DOHH2 (cell line): ENCODE data around the gene SLC1A2.

Experiments
- EZH2phosphoT487 ChIP-seq: fragments of 200-600 bp; sonication (generic); IDR thresholded peaks from 2 replicates; pipeline ENCODE4 v1.6.1; 2017; ENCODE audit warnings: borderline replicate concordance, mild to moderate bottlenecking, antibody characterized with exemption, low read length, moderate library complexity, mixed read lengths
- TF ChIP-seq, protein P1 (sequence below): fragments of 200-600 bp; sonication (generic); IDR thresholded peaks from one replicate; pipeline ENCODE4 v1.5.1; 2014; ENCODE audit warnings: antibody characterized with exemption, mild to moderate bottlenecking, low read depth, low read length; ENCODE audit not compliant: poor library complexity, severe bottlenecking

DNA sequence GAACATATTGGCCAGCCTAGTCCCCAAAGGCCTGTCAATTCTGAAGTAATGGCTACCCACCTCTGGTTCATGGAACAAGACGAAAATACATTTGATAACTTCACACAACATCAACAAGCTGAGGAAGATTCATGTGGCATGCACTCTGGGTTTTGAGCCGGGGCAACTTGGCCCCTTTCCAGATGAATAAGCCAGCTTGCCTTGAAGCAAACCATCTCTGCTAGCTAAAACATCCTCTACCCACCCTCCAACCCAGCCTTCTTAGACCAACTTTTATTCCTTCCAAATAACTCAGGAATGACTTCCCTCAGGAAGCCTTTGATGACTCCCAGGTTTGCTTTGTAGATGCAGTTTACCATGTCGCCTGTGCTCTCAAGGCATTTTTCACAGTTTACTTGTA is 94.4 kb downstream of the SLC1A2 start:
- TF ChIP-seq, protein P1, sequence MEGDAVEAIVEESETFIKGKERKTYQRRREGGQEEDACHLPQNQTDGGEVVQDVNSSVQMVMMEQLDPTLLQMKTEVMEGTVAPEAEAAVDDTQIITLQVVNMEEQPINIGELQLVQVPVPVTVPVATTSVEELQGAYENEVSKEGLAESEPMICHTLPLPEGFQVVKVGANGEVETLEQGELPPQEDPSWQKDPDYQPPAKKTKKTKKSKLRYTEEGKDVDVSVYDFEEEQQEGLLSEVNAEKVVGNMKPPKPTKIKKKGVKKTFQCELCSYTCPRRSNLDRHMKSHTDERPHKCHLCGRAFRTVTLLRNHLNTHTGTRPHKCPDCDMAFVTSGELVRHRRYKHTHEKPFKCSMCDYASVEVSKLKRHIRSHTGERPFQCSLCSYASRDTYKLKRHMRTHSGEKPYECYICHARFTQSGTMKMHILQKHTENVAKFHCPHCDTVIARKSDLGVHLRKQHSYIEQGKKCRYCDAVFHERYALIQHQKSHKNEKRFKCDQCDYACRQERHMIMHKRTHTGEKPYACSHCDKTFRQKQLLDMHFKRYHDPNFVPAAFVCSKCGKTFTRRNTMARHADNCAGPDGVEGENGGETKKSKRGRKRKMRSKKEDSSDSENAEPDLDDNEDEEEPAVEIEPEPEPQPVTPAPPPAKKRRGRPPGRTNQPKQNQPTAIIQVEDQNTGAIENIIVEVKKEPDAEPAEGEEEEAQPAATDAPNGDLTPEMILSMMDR, result no peak
- TF ChIP-seq EZH2phosphoT487, result no peak
